ENCODE results near the gene PKP4.

DNA sequence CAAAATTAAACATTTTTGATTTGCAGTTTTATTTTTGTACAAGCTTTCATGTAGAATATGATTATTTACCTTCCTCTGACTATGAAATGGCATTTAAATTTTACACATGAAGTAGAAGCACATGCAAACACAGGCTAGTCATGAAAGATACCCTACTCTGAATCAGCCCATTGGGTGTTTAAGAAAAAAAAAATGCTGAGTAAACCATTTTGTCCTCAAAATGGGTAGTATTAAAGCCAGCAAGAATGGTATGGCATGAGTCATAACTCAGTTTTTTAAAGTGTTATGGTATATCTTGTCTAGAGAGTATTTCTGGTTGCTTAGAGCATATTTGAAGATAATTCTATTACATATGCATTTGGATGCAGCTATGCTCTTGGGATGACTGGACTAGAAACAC, 55.0 kb downstream of the PKP4 start:
- TF ChIP-seq CTCF (conservative IDR thresholded peaks at IDR 0.05; ENCODE audit: low read length) (no peak), EZH2phosphoT487 (IDR thresholded peaks at IDR 0.05; ENCODE audit: borderline replicate concordance, low read depth, low read length) (no peak)

Measured in OCI-LY7 (cell line).